Midbrain (tissue), 1 donor: ENCODE results near the gene DMAC2L.
"Not testable (repeated sequence)": the region's sequence is repeated elsewhere in the genome, so short reads cannot be mapped to it uniquely, and the experiment has no call there.

Experiments
- DNase-seq: peaks from one replicate; lab custom pipeline; 2025; lab: John Stamatoyannopoulos, UW

DMAC2L gene

DNA sequence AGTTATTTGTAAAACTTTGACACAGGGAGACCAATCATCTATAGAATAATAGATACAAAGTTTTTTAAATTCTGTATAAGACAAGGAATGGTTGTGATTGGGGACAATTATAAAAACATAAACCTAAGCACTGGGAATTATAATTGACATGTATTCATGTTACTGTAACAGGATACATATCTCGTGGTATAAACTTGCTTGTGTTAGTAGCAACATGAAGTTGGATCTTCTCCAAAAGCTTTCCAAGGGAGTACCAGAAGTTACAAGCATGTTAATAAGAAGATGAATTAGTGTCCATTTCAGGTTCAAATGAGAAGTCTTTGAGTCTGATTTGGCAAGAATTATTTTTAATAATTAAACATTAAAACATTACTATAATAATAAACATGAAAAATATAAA lies 42.4 kb downstream of the DMAC2L start:
- DNase-seq = no peak

- no peak for DNase-seq
Measured at GRCh38 chr14:50355692-50356091, 43.6 kb downstream of the DMAC2L start.

- not testable (repeated sequence) for DNase-seq
Measured at GRCh38 chr14:50356283-50356682, 44.2 kb downstream of the DMAC2L start.

GRCh38 chr14:50357124-50357523 lies 45.0 kb downstream of the DMAC2L start:
- no peak for DNase-seq

DNA sequence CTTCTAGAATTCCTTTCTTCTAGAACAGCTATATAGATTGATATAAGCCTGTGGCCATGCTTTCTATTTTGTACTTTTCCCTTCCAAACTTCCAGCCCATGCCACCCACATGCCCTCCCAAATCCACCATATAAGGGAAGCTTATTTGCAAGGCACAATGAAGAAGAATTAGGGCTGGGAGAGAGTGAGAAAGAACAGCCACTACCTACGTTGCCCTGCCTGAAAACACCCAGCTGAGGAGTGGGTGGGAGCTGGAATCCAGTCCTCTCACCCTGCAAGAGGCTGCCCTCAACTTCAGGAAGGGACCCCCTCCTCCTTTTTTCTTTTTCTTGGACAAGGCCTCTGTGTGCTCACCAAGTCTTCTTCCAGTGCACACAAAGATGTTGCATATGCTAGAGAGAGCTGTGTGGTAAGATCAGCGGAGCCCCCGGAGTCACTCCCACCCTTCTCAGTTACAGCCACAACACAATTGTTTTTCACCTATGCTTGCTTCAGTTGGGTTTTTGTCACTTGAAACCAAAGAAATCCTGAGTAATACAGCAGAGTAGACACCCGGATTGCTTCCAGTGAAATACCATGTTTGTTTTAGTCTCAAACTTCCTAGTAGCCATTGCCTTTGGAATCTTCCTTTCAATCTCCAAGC lies 45.8 kb downstream of the DMAC2L start:
- no peak for DNase-seq

- no peak for DNase-seq
Measured at GRCh38 chr14:50359631-50360030, 47.5 kb downstream of the DMAC2L start.

- DNase-seq = no peak
Measured at GRCh38 chr14:50360093-50360492, 48.0 kb downstream of the DMAC2L start.

DNA sequence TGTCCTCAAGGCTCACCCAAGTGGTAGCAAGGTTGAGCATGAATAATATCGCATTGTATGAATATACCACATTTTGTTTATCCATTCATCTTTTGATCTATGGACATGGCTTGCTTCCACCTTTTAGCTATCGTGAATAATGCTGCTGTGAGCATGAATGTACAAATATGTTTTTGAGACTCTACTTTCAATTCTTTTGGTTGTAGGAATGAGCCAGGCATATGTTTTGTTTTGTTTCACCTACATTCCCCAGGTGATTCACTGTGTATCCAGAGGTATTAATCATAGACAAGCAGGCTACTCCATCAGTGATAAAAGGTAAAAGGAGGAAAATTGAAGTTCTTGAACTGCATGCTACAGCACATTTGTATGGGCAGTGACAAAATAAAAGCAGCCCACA lies 48.7 kb downstream of the DMAC2L start:
- DNase-seq = no peak

GRCh38 chr14:50361473-50362403 lies 49.6 kb downstream of the DMAC2L start:
- not testable (repeated sequence) for DNase-seq

- no peak for DNase-seq
Measured at GRCh38 chr14:50362764-50363713, 50.9 kb downstream of the DMAC2L start.

- DNase-seq = no peak
Measured at GRCh38 chr14:50363714-50364111, 51.6 kb downstream of the DMAC2L start.

GRCh38 chr14:50364792-50365191 lies 52.7 kb downstream of the DMAC2L start:
- no peak for DNase-seq

DNA sequence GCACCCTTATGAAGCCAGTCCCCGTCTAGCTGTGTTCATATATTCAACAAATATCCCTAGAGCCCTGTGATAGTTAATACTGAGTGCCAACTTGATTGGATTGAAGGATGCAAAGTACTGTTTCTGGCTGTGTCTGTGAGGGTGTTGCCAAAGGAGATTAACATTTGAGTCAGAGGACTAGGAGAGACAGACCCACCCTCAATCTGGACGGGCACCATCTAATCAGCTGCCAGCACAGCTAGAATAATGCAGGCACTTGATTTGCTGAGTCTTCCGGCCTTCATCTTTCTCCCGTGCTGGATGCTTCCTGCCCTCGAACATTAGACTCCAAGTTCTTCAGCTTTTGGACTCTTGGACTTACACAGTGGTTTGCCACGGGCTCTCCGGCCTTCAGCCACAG lies 53.4 kb downstream of the DMAC2L start:
- DNase-seq = not testable (repeated sequence)

DNA sequence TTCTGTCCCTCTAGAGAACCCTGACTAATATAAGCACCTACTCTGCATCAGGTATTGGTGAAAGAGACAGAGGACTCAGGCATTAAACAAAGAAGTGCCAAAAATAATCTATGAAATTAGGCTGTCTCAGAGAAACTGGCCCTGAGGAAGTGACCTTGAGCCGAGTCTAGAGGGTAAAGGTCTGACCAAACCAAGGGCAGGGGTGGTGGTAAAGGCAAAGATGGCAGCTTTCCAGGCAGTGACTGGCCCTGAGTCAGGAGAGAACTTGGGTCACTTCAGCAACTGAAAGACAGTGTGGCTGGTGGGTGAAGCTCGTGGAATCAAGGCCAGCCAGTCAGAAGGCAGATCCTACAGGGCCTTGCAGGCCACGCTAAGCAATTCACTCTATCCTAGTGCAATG lies 54.0 kb downstream of the DMAC2L start:
- no peak for DNase-seq

DNA sequence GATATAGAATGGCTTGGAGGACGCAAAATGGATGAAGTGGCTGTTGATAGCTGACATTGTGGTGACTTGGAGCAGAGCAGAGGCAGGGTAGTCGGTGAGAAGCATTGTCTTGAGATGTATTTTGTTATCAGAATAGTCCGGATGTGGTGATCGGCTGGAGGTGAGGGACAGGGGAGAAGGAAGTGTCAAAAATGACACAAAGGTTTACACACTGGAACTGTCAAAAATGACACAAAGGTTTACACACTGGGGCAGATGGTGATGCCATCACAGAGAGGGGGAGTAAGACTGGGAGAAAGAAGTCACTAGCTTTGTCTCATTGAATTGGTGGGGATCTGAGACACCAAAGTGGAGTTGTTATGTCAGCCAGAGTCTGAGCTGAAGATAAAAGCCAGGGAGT lies 54.5 kb downstream of the DMAC2L start:
- DNase-seq = no peak

- no peak for DNase-seq
Measured at GRCh38 chr14:50371546-50371945, 59.4 kb downstream of the DMAC2L start.

DNA sequence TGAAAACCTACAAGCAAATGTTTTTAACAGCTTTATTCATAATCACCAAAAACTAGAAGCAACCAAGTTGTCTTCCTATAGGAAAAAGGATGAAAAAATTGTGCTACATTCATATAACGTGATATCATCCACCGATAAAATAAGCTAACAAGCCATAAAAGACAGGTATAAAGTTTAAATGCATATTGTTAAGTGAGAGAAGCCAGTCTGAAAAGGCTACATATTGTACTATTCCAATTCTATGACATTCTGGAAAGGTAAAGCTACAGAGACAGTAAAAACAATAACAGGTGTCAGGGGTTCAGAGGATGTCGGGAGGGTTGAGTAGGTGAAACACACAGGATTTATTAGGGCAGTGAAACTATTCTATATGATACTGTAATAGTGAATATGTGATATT lies 61.8 kb downstream of the DMAC2L start:
- no peak for DNase-seq

DNA sequence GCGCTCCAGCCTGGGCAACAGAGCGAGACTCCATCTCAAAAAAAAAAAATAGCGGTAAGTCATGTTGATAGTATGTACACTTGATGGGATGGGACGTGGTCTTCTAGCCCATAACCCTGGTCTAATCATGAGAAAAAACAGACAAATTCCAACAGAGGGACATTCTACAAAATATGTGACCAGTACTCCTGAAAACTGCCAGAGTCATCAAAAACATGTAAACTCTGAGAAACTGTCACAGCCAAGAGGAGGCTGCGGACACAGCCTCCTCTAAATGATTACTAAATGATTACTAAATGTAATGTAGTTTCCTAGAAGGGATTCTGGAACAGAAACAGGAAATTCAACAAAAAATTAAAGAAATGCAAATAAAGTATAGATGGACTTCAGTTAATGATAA lies 63.6 kb downstream of the DMAC2L start:
- no peak for DNase-seq
